SK-N-SH (cell line): ENCODE data around the gene RBM38. TPM values are rescaled to one million over a fixed set of nuclear protein-coding genes. Genes with fewer than 3 reads are reported as not detected.

Experiments used
- CTCF ChIA-PET: fragments of 300-600, 350-600 bp; formaldehyde crosslinking; extraction: SDS; loops from one replicate; lab custom pipeline; 2021; lab: Yijun Ruan, JAX
- POLR2A ChIA-PET: fragments of 350-600 bp; sonication (Branson Sonifier 250); formaldehyde crosslinking; extraction: SDS; loops from one replicate; lab custom pipeline; 2020; ENCODE audit warnings: antibody characterized with exemption, inconsistent platforms; lab: Yijun Ruan, JAX
- DNase-seq: peaks from one replicate; pipeline ENCODE4 v3.0.0; 2012
- H2AFZ ChIP-seq: fragments of 200-600 bp; sonication (generic); 2 replicates; pipeline ENCODE4 v1.8.1; 2016; ENCODE audit warnings: antibody characterized with exemption, mild to moderate bottlenecking, low read depth
- H3F3A ChIP-seq: fragments of 200-600 bp; sonication (generic); replicated peaks from 2 replicates; pipeline ENCODE3; 2016; ENCODE audit warnings: antibody characterized with exemption, mild to moderate bottlenecking; ENCODE audit not compliant: insufficient read depth
- H3K27ac ChIP-seq, 2 experiments: fragments of 200-500 bp in 1 of 2; fragments of 200-600 bp in 1 of 2; sonication (Bioruptor generic) in 1 of 2; sonication (generic), shearing (Covaris generic) in 1 of 2; 2 replicates each; pipeline versions ENCODE4 v1.5.1 to v1.6.1; 2014 to 2016; ENCODE audit warnings: low read depth in 2 of 2, inconsistent platforms in 1 of 2, low read length in 1 of 2, mild to moderate bottlenecking in 1 of 2, mixed read lengths in 1 of 2
- H3K27me3 ChIP-seq: fragments of 200-600 bp; sonication (generic), shearing (Covaris generic); 2 replicates; pipeline ENCODE4 v1.6.1; 2016; ENCODE audit warnings: mixed run types; ENCODE audit not compliant: insufficient read depth
- H3K36me3 ChIP-seq, 2 experiments: fragments of 200-500 bp in 1 of 2; fragments of 200-600 bp in 1 of 2; sonication (Bioruptor generic) in 1 of 2; sonication (generic) in 1 of 2; replicated peaks in 1 of 2; 2 replicates each; pipeline versions ENCODE3 to v1.5.1; 2014 to 2016; ENCODE audit warnings: low read length in 1 of 2, mild to moderate bottlenecking in 1 of 2; ENCODE audit not compliant: insufficient read depth in 2 of 2, control insufficient read depth in 1 of 2
- H3K4me1 ChIP-seq, 2 experiments: fragments of 200-500 bp in 1 of 2; fragments of 200-600 bp in 1 of 2; sonication (Bioruptor generic) in 1 of 2; sonication (generic), shearing (Covaris generic) in 1 of 2; 2 replicates each; pipeline versions ENCODE4 v1.5.1 to v1.6.1; 2014 to 2016; ENCODE audit warnings: low read depth in 1 of 2, low read length in 1 of 2, mixed run types in 1 of 2; ENCODE audit not compliant: insufficient read depth in 2 of 2, control insufficient read depth in 1 of 2
- H3K4me2 ChIP-seq: fragments of 200-600 bp; sonication (generic), shearing (Covaris generic); 2 replicates; pipeline ENCODE4 v1.6.1; 2017; ENCODE audit warnings: mixed run types
- H3K4me3 ChIP-seq, 2 experiments: fragments of 200-500 bp in 1 of 2; fragments of 200-600 bp in 1 of 2; sonication (Bioruptor generic) in 1 of 2; sonication (generic), shearing (Covaris generic) in 1 of 2; 2 replicates each; pipeline versions ENCODE4 v1.5.1 to v1.8.1; 2014 to 2016; ENCODE audit warnings: low read depth in 2 of 2, inconsistent platforms in 1 of 2, low read length in 1 of 2, mild to moderate bottlenecking in 1 of 2, mixed read lengths in 1 of 2, moderate library complexity in 1 of 2
- H3K79me2 ChIP-seq: fragments of 200-600 bp; sonication (generic); 2 replicates; pipeline ENCODE4 v1.8.1; 2017; ENCODE audit warnings: mild to moderate bottlenecking; ENCODE audit not compliant: insufficient read depth
- H3K9ac ChIP-seq: fragments of 200-600 bp; sonication (generic); 2 replicates; pipeline ENCODE4 v1.6.1; 2017; ENCODE audit warnings: mixed run types
- H3K9me2 ChIP-seq: fragments of 200-600 bp; sonication (generic); 2 replicates; pipeline ENCODE4 v1.6.1; 2017; ENCODE audit warnings: mixed run types
- H3K9me3 ChIP-seq: fragments of 200-600 bp; sonication (generic); 2 replicates; pipeline ENCODE4 v1.6.1; 2017; ENCODE audit warnings: mixed run types, mild to moderate bottlenecking, moderate library complexity
- H4K20me1 ChIP-seq: fragments of 200-600 bp; sonication (generic); 2 replicates; pipeline ENCODE4 v1.6.1; 2017; ENCODE audit warnings: mild to moderate bottlenecking, mixed run types; ENCODE audit not compliant: insufficient read depth
- CTCF ChIP-seq: fragments of 200-600 bp; sonication (generic); IDR thresholded peaks from 2 replicates; pipeline ENCODE4 v1.6.1; 2017; ENCODE audit warnings: antibody characterized with exemption, mild to moderate bottlenecking, moderate library complexity
- FOSL2 ChIP-seq: IDR thresholded peaks from 2 replicates; pipeline ENCODE4 v1.4.0; 2012; ENCODE audit warnings: low read depth, mild to moderate bottlenecking, moderate library complexity, borderline replicate concordance
- FOXJ3 ChIP-seq: sonication (generic); formaldehyde crosslinking; IDR thresholded peaks from 2 replicates; pipeline ENCODE4 v1.5.1; 2020; ENCODE audit warnings: mild to moderate bottlenecking, missing genetic modification reagents
- RAD21 ChIP-seq: IDR thresholded peaks from 2 replicates; pipeline ENCODE4 v1.6.1; 2012; ENCODE audit warnings: mild to moderate bottlenecking, low read length
- SMC3 ChIP-seq: IDR thresholded peaks from 2 replicates; pipeline ENCODE4 v1.6.1; 2012; ENCODE audit warnings: low read depth, low read length, improper control_type of control experiment
- TEAD4 ChIP-seq: IDR thresholded peaks from 2 replicates; pipeline ENCODE4 v1.4.0; 2012; ENCODE audit warnings: mild to moderate bottlenecking, borderline replicate concordance; ENCODE audit not compliant: insufficient read depth
- WGBS: methylation state at CpG from one replicate; pipeline ENCODE4 v1.1.6; 2017; ENCODE audit warnings: low lambda C conversion rate; 5-methylcytosine and 5-hydroxymethylcytosine counted together
- polyA plus RNA-seq, 3 experiments: library from polyadenylated mRNA; depleted of rRNA; stranded (reverse); fragments of >200 nt; gene quantifications; 2 replicates each; pipeline ENCODE4 v1.2.3, GENCODE V29; 2012
- TF ChIP-seq, protein P1 (sequence below): IDR thresholded peaks from 2 replicates; pipeline ENCODE4 v1.4.0; 2012; ENCODE audit warnings: low read depth

RBM38 gene
- polyA plus RNA-seq, 1 of the 3 experiments (the other 2 are of a cell fraction): 11.5 TPM

DNA sequence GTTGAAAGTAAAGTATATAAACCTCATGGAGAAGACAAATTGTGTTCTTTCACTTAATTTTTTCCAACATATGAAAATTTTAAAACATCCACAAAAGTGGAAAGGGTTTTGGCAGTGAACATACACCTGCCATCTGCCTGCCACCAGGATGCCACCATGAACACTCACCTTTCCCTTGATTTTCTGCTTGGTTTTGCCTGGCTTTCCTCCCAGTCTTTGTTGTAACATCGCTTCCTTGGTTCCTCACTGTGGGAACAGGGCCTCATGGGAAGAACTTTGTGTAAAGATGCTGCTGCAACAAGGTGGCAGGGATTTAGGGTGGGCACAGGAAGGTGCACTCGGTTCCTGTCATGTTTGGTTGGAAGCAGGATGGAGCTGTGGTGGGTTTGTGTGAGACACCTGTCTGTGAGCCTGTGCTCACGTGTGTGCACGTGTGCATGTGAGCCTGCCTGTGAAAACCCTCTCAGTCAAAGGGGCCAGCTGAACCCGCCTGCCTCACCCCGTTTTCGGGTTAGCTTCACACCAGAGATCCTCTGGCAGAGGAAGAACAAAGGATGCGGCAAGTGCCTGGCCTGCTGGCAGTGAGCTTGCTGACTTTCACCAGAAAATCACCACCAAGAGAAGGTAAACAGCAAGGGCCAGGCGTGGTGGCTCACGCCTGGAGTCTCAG is 11.0 kb upstream of the RBM38 start:
- no peak overlapping the region for H3K27ac ChIP-seq
- no peak overlapping the region for H3K4me2 ChIP-seq
- WGBS: 96% methylated on average over 4 of the region's 10 CpGs
- ChIA-PET POLR2A (no interaction called here), CTCF (interaction anchor here (1.0 to 7.0 kb wide), 15 partner anchors 13 to 216 kb away, joined by 3 to 68 read pairs (median 4); no protein-coding TSS in a partner anchor)
- H3K27me3 ChIP-seq: no peaks in the 10 kb centered on the region
- no peaks in the 10 kb centered on the region for H4K20me1 ChIP-seq
- no peak overlapping the region for H3K4me3 ChIP-seq
- H2AFZ ChIP-seq: no peak overlapping the region
- H3K9me2 ChIP-seq: no peaks in the 10 kb centered on the region
- H3K9ac ChIP-seq: no peak overlapping the region
- H3K9me3 ChIP-seq: no peaks in the 10 kb centered on the region
- no peaks in the 10 kb centered on the region for H3K4me1 ChIP-seq
- H3F3A ChIP-seq: no peaks in the 10 kb centered on the region
- no peaks in the 10 kb centered on the region for H3K79me2 ChIP-seq
- DNase-seq: no peak
- H3K36me3 ChIP-seq: peaks cover 9 to 55% of the 10 kb centered on the region in 2 experiments
- no peak for TF ChIP-seq FOSL2

GRCh38 chr20:57381596-57382503 is 9.3 kb upstream of the RBM38 start:
- no peaks in the 10 kb centered on the region for H3K79me2 ChIP-seq
- CTCF ChIA-PET: interaction anchor here (0.6 to 7.0 kb wide), 40 partner anchors 8 to 924 kb away, joined by 3 to 68 read pairs (median 4); partner anchors contain the start of gene RBM38
- no peaks in the 10 kb centered on the region for H3K9me3 ChIP-seq
- TF ChIP-seq FOXJ3 (no peak), FOSL2 (no peak), SMC3 (peak; percentile 97), TEAD4 (no peak), CTCF (peak; percentile 94), RAD21 (peak; percentile 87)
- TF ChIP-seq, protein P1, sequence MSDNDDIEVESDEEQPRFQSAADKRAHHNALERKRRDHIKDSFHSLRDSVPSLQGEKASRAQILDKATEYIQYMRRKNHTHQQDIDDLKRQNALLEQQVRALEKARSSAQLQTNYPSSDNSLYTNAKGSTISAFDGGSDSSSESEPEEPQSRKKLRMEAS: peak; percentile 48; the same call in 1 of the 2 replicates
- peak overlapping the region in 1 of 2 experiments; percentile 20; a peak in 1 of 4 replicates for H3K4me3 ChIP-seq
- POLR2A ChIA-PET: no interaction called here
- H3K9ac ChIP-seq: no peak overlapping the region
- H3K4me1 ChIP-seq: no peaks in the 10 kb centered on the region
- no peaks in the 10 kb centered on the region for H3K9me2 ChIP-seq
- H3F3A ChIP-seq: no peaks in the 10 kb centered on the region
- DNase-seq: peak; percentile 84
- H3K36me3 ChIP-seq: peaks cover 0 to 40% of the 10 kb centered on the region in 2 experiments
- H3K27ac ChIP-seq: no peak overlapping the region
- WGBS: 33% methylated on average over 20 of the region's 20 CpGs
- no peak overlapping the region for H3K4me2 ChIP-seq
- H4K20me1 ChIP-seq: no peaks in the 10 kb centered on the region
- H3K27me3 ChIP-seq: no peaks in the 10 kb centered on the region
- no peak overlapping the region for H2AFZ ChIP-seq
